HepG2 (cell line): Measurements from ENCODE around the gene ACAD8. TPM values are rescaled to one million over a fixed set of nuclear protein-coding genes. Genes with fewer than 3 reads are reported as not detected.
A peak's percentile ranks its signal among the peaks of the same experiment; 100 is the strongest.

Experiments used
- ATAC-seq: fragments of 200-7000 bp; cut with Tn5 transposase; 3 replicates; pipeline ENCODE4 v1.9.1; 2020; ENCODE audit warnings: mild to moderate bottlenecking, moderate library complexity
- BruUV-seq: library from RNA; stranded (reverse); fragments of 400-500 nt; replicated peaks from 2 replicates; lab custom pipeline; 2021; lab: Mats Ljungman, UMichigan
- CTCF ChIA-PET: fragments of 300-600 bp; formaldehyde crosslinking; extraction: SDS; loops from one replicate; lab custom pipeline; 2021; ENCODE audit warnings: low total read pairs, inconsistent platforms, low intra/inter-chr PET ratio; lab: Yijun Ruan, JAX
- POLR2A ChIA-PET: fragments of 350-600 bp; sonication (Branson Sonifier 250); formaldehyde crosslinking; loops from one replicate; lab custom pipeline; 2020; ENCODE audit warnings: antibody characterized with exemption, inconsistent platforms; lab: Yijun Ruan, JAX
- DNase-seq: peaks from one replicate; pipeline ENCODE4 v3.0.0-alpha.2; 2015; ENCODE audit warnings: low spot score
- FAIRE-seq: peaks from 3 replicates; lab custom pipeline; 2011; peaks lifted over from hg19 to GRCh38; lab: Jason Lieb, UNC
- H2AFZ ChIP-seq: one replicate; pipeline ENCODE4 v1.6.1; 2011; ENCODE audit warnings: low read length, inconsistent platforms
- H3K27ac ChIP-seq: fragments of 300-600 bp; 3 replicates; pipeline ENCODE4 v1.8.0; 2011; ENCODE audit warnings: mixed run types, mild to moderate bottlenecking, mixed read lengths, low read length, inconsistent platforms; ENCODE audit not compliant: insufficient read depth; ENCODE audit errors: extremely low read length
- H3K27me3 ChIP-seq, 2 experiments: fragments of 200-600 bp in 1 of 2; 2 replicates in 1 of 2; 3 replicates in 1 of 2; pipeline versions ENCODE4 v1.6.0 to v1.8.0; 2011; ENCODE audit warnings: low read length in 2 of 2, mild to moderate bottlenecking in 2 of 2, moderate library complexity in 2 of 2, inconsistent platforms in 1 of 2; ENCODE audit not compliant: insufficient read depth in 2 of 2, control insufficient read depth in 1 of 2
- H3K36me3 ChIP-seq, 2 experiments: fragments of 200-600 bp in 1 of 2; replicated peaks in 1 of 2; 2 replicates in 1 of 2; 3 replicates in 1 of 2; pipeline versions ENCODE4 v1.5.1 to v1.8.0; 2011; ENCODE audit warnings: low read length in 2 of 2, inconsistent platforms in 1 of 2; ENCODE audit not compliant: insufficient read depth in 2 of 2, control insufficient read depth in 1 of 2
- H3K4me1 ChIP-seq: 2 replicates; pipeline ENCODE4 v1.5.1; 2012; ENCODE audit warnings: low read length, inconsistent platforms; ENCODE audit not compliant: insufficient read depth
- H3K4me2 ChIP-seq: 2 replicates; pipeline ENCODE4 v1.6.0; 2011; ENCODE audit warnings: low read depth, low read length, inconsistent platforms
- H3K4me3 ChIP-seq, 3 experiments: fragments of 200-600 bp in 1 of 3; sonication (generic), shearing (Covaris generic) in 1 of 3; replicated peaks in 1 of 3; 2 replicates each; pipeline ENCODE4 v1.5.1; 2011 to 2016; ENCODE audit warnings: low read length in 3 of 3, inconsistent platforms in 2 of 3, low read depth in 2 of 3, mild to moderate bottlenecking in 2 of 3, control low read depth in 1 of 3, mixed read lengths in 1 of 3; ENCODE audit not compliant: insufficient read depth in 1 of 3
- H3K79me2 ChIP-seq: one replicate; pipeline ENCODE4 v1.6.1; 2011; ENCODE audit warnings: low read length, inconsistent platforms; ENCODE audit not compliant: insufficient read depth
- H3K9ac ChIP-seq: 2 replicates; pipeline ENCODE4 v1.6.0; 2011; ENCODE audit warnings: mild to moderate bottlenecking, low read depth, low read length, inconsistent platforms; ENCODE audit not compliant: insufficient read depth
- H3K9me3 ChIP-seq: 2 replicates; pipeline ENCODE4 v1.5.1; 2012; ENCODE audit warnings: mild to moderate bottlenecking, low read length
- H4K20me1 ChIP-seq: 2 replicates; pipeline ENCODE4 v1.6.0; 2011; ENCODE audit warnings: inconsistent platforms, mild to moderate bottlenecking, low read length, moderate library complexity; ENCODE audit not compliant: insufficient read depth
- ARID2 ChIP-seq: sonication (generic); formaldehyde crosslinking; IDR thresholded peaks from 2 replicates; pipeline ENCODE4 v1.8.1; 2022; ENCODE audit warnings: mild to moderate bottlenecking, missing genetic modification reagents, borderline replicate concordance
- ATF7 ChIP-seq, 2 experiments: fragments of 450-650 bp in 1 of 2; sonication (generic) in 1 of 2; formaldehyde crosslinking in 1 of 2; IDR thresholded peaks; 2 replicates each; pipeline versions ENCODE4 v1.4.0 to v1.6.1; 2016 to 2020; ENCODE audit warnings: antibody characterized with exemption in 1 of 2, mild to moderate bottlenecking in 1 of 2, missing genetic modification reagents in 1 of 2
- CHD2 ChIP-seq: IDR thresholded peaks from 2 replicates; pipeline ENCODE4 v1.6.1; 2011; ENCODE audit warnings: low read depth, low read length, improper control_type of control experiment
- REST ChIP-seq, 2 experiments: IDR thresholded peaks; 2 replicates each; pipeline ENCODE4 v1.6.1; 2011 to 2012; ENCODE audit warnings: low read length in 2 of 2, borderline replicate concordance in 1 of 2, low read depth in 1 of 2, mild to moderate bottlenecking in 1 of 2, moderate library complexity in 1 of 2
- RFXAP ChIP-seq: sonication (generic); formaldehyde crosslinking; IDR thresholded peaks from 2 replicates; pipeline ENCODE4 v1.4.0; 2020; ENCODE audit warnings: missing genetic modification reagents, borderline replicate concordance
- SALL1 ChIP-seq: sonication (generic); formaldehyde crosslinking; IDR thresholded peaks from 2 replicates; pipeline ENCODE4 v1.8.0; 2022; ENCODE audit warnings: mild to moderate bottlenecking, missing genetic modification reagents
- SIN3A ChIP-seq: IDR thresholded peaks from 2 replicates; pipeline ENCODE4 v1.6.1; 2011; ENCODE audit warnings: low read depth, mild to moderate bottlenecking, control low read depth, low read length, borderline replicate concordance
- XBP1 ChIP-seq: sonication (generic); formaldehyde crosslinking; IDR thresholded peaks from 2 replicates; pipeline ENCODE4 v1.5.0; 2020; ENCODE audit warnings: missing genetic modification reagents
- ZNF234 ChIP-seq: sonication (generic); formaldehyde crosslinking; conservative IDR thresholded peaks from 2 replicates; pipeline ENCODE4 v1.5.1; 2020; ENCODE audit warnings: mild to moderate bottlenecking, missing genetic modification reagents
- WGBS: methylation state at CpG from one replicate; pipeline ENCODE4 v1.1.6; 2017; ENCODE audit warnings: low lambda C conversion rate; 5-methylcytosine and 5-hydroxymethylcytosine counted together
- in situ Hi-C: cut with HindIII; loops from 2 replicates; pipeline ENCODE4 v1.10.0; 2017; ENCODE audit warnings: low pct_unique_long_range_greater_than_20kb; ENCODE audit not compliant: extremely low pct_ligation_motif_present
- intact Hi-C: fragments of 100-400 bp; cut with micrococcal nuclease; formaldehyde crosslinking; loops from one replicate; pipeline ENCODE4 v1.10.0; 2022; ENCODE audit not compliant: unreplicated experiment
- polyA plus RNA-seq, 8 experiments: library from polyadenylated mRNA; depleted of rRNA in 3 of 8; stranded (reverse) in 7 of 8; unstranded in 1 of 8; fragments of >200 nt; fragmentation: Illumina TruSeq in 4 of 8; extraction: Trizol in 4 of 8; gene quantifications; 2 replicates each; pipeline versions ENCODE4 v1.2.1 to v1.2.3, GENCODE V29; 2011 to 2016; ENCODE audit warnings: low read depth in 4 of 8, missing spikeins in 1 of 8, mixed read lengths in 1 of 8; ENCODE audit not compliant: insufficient read depth in 1 of 8
- total RNA-seq, 5 experiments: library from RNA; depleted of rRNA; stranded (reverse); fragments of >200 nt; fragmentation: Illumina TruSeq; extraction: Trizol; gene quantifications; 2 replicates each; pipeline ENCODE4 v1.2.3, GENCODE V29; 2016; ENCODE audit warnings: low read depth in 1 of 5
- TF ChIP-seq, protein P1 (sequence below): sonication (generic); formaldehyde crosslinking; conservative IDR thresholded peaks from 2 replicates; pipeline ENCODE4 v1.5.0; 2020; ENCODE audit warnings: missing genetic modification reagents
- TF ChIP-seq, protein P2 (sequence below): sonication (generic); formaldehyde crosslinking; IDR thresholded peaks from 2 replicates; pipeline ENCODE4 v1.5.0; 2020; ENCODE audit warnings: mild to moderate bottlenecking, missing genetic modification reagents

ACAD8 gene
- total and polyA plus RNA-seq, 2 of the 13 experiments (the other 11 are each of a cell fraction or from before 2014, with no cell fraction given): 13.5 to 20.3 TPM

DNA sequence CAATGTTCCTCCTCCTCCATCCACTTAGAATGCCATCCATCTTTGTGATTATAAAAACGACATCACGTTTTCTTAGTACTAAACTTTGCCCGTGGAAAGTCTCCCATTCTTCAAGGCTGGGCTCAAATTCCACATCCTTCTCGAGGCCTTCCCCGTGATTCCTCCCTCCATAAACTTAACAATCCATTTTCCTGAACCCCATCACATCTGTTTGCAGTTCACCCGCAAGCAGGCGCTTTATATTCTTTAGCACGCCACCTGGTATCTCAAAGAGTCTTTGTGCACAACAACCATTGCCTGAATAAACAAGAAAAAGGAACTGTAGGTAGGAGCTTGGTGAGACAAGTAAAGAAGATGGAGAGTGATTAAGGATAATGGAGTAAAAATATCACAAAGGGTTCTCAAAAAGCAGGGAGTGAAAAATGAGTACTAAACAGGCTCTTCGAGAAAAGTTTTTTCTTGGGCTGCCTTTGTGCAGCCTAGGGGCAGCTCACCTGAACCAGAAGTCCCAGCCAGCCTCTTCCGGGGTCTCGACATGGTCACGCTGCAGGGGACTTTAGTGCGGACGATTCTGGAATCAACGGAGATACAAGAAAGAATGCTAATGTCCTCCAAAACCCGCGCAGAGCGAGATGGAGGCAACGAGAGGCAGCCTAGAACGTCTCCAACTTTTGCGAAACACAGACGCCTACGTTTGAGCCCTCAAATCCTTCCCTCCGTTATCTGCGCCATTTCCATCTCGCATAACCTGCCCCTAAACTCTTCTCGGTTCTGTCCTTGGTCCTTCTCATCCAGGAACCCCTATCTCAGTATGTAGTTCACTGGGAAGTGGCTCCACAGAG, 801 bp upstream of the ACAD8 start:
- Histone ChIP-seq H4K20me1 (no peaks in the 10 kb centered on the region), H3K79me2 (peaks cover 21% of the 10 kb centered on the region), H3K36me3 (peaks cover 9 to 34% of the 10 kb centered on the region in 2 experiments; a peak in 4 of 5 replicates), H3K9ac (peak overlapping the region; percentile 71), H3K4me1 (peaks cover 24% of the 10 kb centered on the region), H2AFZ (peak overlapping the region; percentile 98), H3K27ac (peak overlapping the region; percentile 61), H3K4me3 (peak overlapping the region; percentile 75 to 98 (median 86)), H3K27me3 (no peaks in the 10 kb centered on the region), H3K4me2 (peak overlapping the region; percentile 73), H3K9me3 (no peaks in the 10 kb centered on the region)
- ChIA-PET CTCF (no interaction called here), POLR2A (interaction anchor here (0.9 to 1.8 kb wide), 2 partner anchors 28 kb away, joined by 4 to 12 read pairs; partner anchors contain the start of genes NCAPD3 and VPS26B)
- FAIRE-seq (no peak), ATAC-seq (peak; percentile 42), DNase-seq (no peak)
- in situ Hi-C loops: no loop called here
- 11% methylated on average over 21 of the region's 27 CpGs for WGBS
- BruUV-seq: TSS peak; percentile 68
- TF ChIP-seq XBP1 (CRISPR knock-in tag): no peak
- TF ChIP-seq REST (IDR thresholded peaks at IDR 0.05; ENCODE audit: borderline replicate concordance in 1 of 2, low read depth in 1 of 2, low read length in 2 of 2): peak in 1 of 2 experiments; percentile 54; a peak in 1 of 4 replicates
- peak; percentile 16; the same call in 1 of the 2 replicates for TF ChIP-seq SIN3A
- 0 out of 2 replicates have a peak, but pooled peaks have one; percentile 4 for TF ChIP-seq ARID2
- TF ChIP-seq SALL1 (CRISPR knock-in tag): 0 out of 2 replicates have a peak, but pooled peaks have one; percentile 7
- no peak for TF ChIP-seq RFXAP (CRISPR knock-in tag)
- no peak for TF ChIP-seq ATF7 (IDR thresholded peaks at IDR 0.05)
- TF ChIP-seq ATF7 (CRISPR knock-in tag; IDR thresholded peaks at IDR 0.05): no peak
- TF ChIP-seq, protein P1, sequence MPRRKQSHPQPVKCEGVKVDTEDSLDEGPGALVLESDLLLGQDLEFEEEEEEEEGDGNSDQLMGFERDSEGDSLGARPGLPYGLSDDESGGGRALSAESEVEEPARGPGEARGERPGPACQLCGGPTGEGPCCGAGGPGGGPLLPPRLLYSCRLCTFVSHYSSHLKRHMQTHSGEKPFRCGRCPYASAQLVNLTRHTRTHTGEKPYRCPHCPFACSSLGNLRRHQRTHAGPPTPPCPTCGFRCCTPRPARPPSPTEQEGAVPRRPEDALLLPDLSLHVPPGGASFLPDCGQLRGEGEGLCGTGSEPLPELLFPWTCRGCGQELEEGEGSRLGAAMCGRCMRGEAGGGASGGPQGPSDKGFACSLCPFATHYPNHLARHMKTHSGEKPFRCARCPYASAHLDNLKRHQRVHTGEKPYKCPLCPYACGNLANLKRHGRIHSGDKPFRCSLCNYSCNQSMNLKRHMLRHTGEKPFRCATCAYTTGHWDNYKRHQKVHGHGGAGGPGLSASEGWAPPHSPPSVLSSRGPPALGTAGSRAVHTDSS (CRISPR knock-in tag): no peak
- TF ChIP-seq, protein P2, sequence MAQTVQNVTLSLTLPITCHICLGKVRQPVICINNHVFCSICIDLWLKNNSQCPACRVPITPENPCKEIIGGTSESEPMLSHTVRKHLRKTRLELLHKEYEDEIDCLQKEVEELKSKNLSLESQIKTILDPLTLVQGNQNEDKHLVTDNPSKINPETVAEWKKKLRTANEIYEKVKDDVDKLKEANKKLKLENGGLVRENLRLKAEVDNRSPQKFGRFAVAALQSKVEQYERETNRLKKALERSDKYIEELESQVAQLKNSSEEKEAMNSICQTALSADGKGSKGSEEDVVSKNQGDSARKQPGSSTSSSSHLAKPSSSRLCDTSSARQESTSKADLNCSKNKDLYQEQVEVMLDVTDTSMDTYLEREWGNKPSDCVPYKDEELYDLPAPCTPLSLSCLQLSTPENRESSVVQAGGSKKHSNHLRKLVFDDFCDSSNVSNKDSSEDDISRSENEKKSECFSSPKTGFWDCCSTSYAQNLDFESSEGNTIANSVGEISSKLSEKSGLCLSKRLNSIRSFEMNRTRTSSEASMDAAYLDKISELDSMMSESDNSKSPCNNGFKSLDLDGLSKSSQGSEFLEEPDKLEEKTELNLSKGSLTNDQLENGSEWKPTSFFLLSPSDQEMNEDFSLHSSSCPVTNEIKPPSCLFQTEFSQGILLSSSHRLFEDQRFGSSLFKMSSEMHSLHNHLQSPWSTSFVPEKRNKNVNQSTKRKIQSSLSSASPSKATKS: 0 out of 2 replicates have a peak, but pooled peaks have one; percentile 11
- 0 out of 2 replicates have a peak, but pooled peaks have one; percentile 30 for TF ChIP-seq ZNF234
- peak; percentile 45; the same call in 1 of the 2 replicates for TF ChIP-seq CHD2
- intact Hi-C loops: loop anchor here (2.0 kb wide), 1 partner anchor 28 kb away; the partner anchor contains the start of gene VPS26B
